ENCODE results near the gene CACNA1G.

Gene CACNA1G

DNA sequence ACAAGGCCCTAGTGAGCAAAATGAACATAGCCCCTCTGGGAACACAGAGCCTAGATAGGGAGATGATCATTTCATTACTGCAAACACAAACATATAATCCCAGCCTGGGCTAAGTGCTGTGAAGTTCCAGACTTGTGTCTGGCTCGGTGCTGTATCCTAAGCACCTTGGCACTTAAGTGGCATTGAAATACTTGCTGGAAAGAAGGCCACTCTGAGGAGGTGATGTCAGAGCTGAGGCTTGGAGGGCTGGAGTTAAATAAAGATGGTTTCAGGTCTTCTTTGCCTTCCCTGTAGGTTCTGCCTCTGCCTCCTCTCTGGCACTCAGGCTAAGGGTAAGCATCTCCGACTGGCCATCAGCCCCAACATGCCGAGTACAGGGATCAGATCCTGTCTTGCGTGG, 2.4 kb upstream of the CACNA1G start:
- no peak for DNase-seq (ENCODE audit: low spot score)
- TF ChIP-seq CTCF (conservative IDR thresholded peaks at IDR 0.05; ENCODE audit: low read depth) = no peak
- ChIA-PET POLR2A (ENCODE audit: low non-redundant PET) (no interaction called here), CTCF (interaction anchor here (1.4 kb wide), 1 partner anchor 68 kb away, joined by 3 read pairs; no protein-coding TSS in a partner anchor)
- H3K27ac ChIP-seq = no peak overlapping the region

GRCh38 chr17:50558581-50558940, 2.0 kb upstream of the CACNA1G start:
- no peak for TF ChIP-seq CTCF (conservative IDR thresholded peaks at IDR 0.05; ENCODE audit: low read depth)
- DNase-seq (ENCODE audit: low spot score) = no peak
- POLR2A ChIA-PET (ENCODE audit: low non-redundant PET) = no interaction called here
- no peak overlapping the region for H3K27ac ChIP-seq
- CTCF ChIA-PET = interaction anchor here (0.7 to 1.4 kb wide), 2 partner anchors 7 to 68 kb away, joined by 3 read pairs; no protein-coding TSS in a partner anchor

DNA sequence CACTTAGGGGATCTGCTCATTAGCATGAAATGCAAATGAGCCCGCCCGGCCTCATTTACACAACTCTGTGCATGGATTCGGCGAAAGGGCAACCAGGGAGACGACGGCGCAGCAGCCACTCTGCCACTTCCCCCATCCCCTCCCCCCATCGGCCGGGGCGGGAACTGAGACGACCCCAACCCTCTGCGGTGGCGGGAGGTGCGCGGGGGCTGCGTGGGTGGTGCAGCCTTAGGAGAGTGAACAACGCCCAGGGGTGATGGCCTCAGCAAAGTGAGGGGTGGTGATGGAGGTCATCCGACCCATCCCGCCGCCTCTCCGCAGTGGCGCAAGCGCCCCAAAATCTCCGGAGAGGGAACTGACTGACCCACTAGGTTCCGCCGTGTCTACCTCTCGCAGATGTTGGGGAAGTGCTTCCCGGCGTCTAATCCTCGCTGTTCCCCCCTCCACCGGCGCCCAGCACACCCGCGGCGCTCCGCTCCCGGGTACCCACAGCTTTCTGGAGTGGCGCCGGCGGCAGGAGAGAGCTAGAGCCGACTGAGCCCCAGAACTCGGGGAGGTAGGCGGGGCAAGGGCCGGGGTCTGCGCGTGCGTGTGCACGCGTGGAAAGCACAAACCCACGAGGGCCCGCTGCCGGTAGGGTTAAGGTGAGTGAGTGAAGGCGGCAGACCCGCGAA, 1.4 kb upstream of the CACNA1G start:
- DNase-seq (ENCODE audit: low spot score) = no peak
- CTCF ChIA-PET = interaction anchor here (0.7 kb wide), 1 partner anchor 8 kb away, joined by 3 read pairs; no protein-coding TSS in a partner anchor
- POLR2A ChIA-PET (ENCODE audit: low non-redundant PET) = no interaction called here
- no peak for TF ChIP-seq CTCF (conservative IDR thresholded peaks at IDR 0.05; ENCODE audit: low read depth)
- no peak overlapping the region for H3K27ac ChIP-seq

DNA sequence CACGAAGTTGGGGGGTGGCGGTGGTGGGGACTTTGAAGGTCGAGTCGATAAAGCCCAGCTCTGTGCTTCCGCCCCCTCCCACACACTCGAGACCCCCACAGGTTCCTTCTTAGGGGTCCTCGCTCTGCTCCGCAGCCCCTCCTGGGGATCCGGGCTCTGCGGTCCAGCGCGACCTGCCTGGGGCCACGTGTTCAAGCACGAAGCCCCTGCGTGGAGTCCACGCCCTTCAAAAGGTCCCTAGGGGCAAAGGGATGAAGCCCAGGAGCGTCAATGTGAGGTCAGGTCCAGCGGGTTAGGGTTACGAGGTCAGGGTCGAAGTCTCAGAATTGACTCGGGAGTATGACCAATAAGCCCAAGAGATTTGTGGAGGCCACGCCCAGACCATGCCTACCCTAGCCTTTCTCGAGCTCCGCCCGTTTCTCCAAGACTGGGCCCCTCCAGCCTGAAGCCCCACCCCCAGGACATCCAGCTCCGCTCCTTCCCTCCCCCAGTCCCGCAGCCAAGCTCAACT, 786 bp upstream of the CACNA1G start:
- DNase-seq (ENCODE audit: low spot score) = peak; percentile 61
- POLR2A ChIA-PET (ENCODE audit: low non-redundant PET) = no interaction called here
- TF ChIP-seq CTCF (conservative IDR thresholded peaks at IDR 0.05; ENCODE audit: low read depth) = no peak
- CTCF ChIA-PET = interaction anchor here (0.6 to 1.1 kb wide), 3 partner anchors 9 to 159 kb away, joined by 3 to 4 read pairs (median 4); partner anchors contain the start of genes EPN3 and LUC7L3
- H3K27ac ChIP-seq = peak overlapping the region; percentile 56

GRCh38 chr17:50560931-50561745, 623 bp downstream of the CACNA1G start:
- CTCF ChIA-PET = interaction anchor here (0.6 to 1.1 kb wide), 4 partner anchors 29 to 133 kb away, joined by 3 to 4 read pairs (median 3); partner anchors contain the start of gene EPN3
- no peak for TF ChIP-seq CTCF (conservative IDR thresholded peaks at IDR 0.05; ENCODE audit: low read depth)
- H3K27ac ChIP-seq = peak overlapping the region; percentile 56; the same call in 1 of the 2 replicates
- DNase-seq (ENCODE audit: low spot score) = no peak
- POLR2A ChIA-PET (ENCODE audit: low non-redundant PET) = no interaction called here

GRCh38 chr17:50561746-50562141, 1.2 kb downstream of the CACNA1G start:
- H3K27ac ChIP-seq = no peak overlapping the region
- CTCF ChIA-PET = interaction anchor here (0.6 to 1.0 kb wide), 2 partner anchors 11 to 67 kb away, joined by 3 read pairs; no protein-coding TSS in a partner anchor
- POLR2A ChIA-PET (ENCODE audit: low non-redundant PET) = no interaction called here
- TF ChIP-seq CTCF (conservative IDR thresholded peaks at IDR 0.05; ENCODE audit: low read depth) = no peak
- DNase-seq (ENCODE audit: low spot score) = no peak

Data from RWPE1 (cell line).